HG02970 (cell line): ENCODE data around the gene LYPD8.
"Not testable (repeated sequence)": the region's sequence is repeated elsewhere in the genome, so short reads cannot be mapped to it uniquely, and the experiment has no call there.

Source experiments
- ATAC-seq: cut with Tn5 transposase; IDR thresholded peaks from one replicate; pipeline ENCODE4 v1.9.1; 2021; ENCODE audit warnings: mild to moderate bottlenecking, moderate library complexity, moderate number of reproducible peaks; ENCODE audit not compliant: unreplicated experiment, low FRiP score

The LYPD8 gene, protein sequence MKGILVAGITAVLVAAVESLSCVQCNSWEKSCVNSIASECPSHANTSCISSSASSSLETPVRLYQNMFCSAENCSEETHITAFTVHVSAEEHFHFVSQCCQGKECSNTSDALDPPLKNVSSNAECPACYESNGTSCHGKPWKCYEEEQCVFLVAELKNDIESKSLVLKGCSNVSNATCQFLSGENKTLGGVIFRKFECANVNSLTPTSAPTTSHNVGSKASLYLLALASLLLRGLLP

DNA sequence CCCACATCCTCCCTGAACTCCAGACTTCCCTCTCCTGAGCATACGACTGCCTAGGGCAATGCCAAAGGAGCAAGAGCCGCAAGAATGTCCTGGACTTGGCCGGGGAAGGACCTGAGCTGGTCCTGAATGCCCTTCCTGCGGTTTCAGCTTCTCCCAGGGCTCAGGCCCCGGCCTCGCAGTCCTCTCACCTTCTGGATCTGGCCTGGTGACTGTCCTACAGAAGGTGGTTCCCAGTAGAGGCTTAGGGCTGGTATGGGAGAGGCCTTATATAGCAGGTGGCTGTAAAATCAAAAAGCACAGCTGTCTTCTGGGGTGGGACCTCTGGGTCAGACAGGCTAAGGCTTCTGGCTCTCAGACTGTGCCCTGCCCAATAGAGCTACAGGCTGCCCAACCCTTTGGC, at the start of gene LYPD8:
LYPD8 (minus strand) TSS at position 243 of the 400 bp plus-strand sequence. CDS start 4,678 bp downstream, outside the sequence.
- no peak for ATAC-seq

DNA sequence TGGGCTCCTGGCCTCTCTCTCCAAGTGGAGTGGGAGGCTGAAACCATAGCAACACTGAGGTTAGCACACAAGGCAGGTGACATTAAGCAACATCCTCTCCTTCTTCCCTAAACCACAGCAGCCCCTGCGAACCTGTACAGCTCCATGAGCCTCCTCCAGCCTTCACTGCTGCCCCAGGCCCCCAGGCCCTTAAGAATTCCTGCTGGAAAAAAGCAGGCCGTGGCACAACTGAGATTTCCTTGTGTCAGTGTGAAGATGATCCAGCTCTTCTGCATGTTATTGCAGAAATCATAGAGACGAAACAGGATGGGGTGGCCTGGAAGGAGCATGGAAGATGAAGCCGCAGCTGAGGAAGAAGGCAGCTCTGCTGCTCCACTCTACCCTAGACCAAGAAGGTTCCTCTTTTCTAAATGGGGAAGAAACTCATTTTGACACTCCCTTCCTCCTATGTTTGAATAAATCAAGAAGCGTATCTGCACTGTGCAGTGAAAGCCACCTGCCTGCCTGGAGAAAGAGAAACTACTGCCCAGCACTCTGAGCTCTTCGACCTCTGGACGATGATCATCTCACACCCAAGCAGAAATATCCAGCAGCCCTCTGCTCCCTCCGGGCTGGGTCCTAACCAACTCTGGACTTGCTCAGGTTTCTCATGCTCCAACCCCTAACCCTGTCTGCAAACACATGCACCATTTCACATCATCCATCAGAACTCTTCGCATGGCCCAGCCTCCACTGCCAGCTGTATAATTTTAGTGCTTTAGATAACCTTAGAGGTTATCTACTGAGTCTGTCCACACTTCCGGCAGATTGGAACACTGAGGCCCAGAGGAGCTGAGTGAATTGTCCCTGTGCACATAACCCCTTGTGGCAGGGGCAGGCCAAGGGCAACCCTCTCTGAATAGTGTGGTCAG, 49.5 kb upstream of the LYPD8 start:
- ATAC-seq: peak; percentile 86

DNA sequence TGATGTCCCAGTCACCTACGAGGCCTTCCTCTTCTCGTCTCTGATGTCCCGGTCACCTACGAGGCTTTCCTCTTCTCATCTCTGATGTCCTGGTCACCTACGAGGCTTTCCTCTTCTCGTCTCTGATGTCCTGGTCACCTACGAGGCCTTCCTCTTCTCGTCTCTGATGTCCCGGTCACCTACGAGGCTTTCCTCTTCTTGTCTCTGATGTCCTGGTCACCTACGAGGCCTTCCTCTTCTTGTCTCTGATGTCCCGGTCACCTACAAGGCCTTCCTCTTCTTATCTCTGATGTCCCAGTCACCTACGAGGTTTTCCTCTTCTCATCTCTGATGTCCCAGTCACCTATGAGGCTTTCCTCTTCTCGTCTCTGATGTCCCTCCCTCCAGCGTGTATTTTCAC, 47.9 kb upstream of the LYPD8 start:
- not testable (repeated sequence) for ATAC-seq

DNA sequence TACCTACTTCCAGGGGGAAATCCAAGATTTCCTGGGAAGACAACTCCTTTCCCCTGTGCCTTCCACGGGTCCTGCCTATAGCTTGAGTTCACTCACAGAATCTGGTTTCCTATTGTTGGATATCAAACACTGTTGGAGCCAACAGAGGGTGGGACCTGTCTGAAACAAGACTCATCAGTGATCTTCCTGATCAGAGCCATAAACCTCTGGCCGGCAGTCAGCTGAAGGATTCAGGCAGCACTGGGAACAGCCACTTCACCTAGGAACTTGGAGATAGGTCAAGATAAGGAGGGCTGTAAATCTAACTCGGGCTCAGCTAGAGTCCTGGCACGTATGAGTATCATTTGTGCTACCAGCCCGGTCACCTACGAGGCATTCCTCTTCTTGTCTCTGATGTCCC, 46.9 kb upstream of the LYPD8 start:
- no peak for ATAC-seq

DNA sequence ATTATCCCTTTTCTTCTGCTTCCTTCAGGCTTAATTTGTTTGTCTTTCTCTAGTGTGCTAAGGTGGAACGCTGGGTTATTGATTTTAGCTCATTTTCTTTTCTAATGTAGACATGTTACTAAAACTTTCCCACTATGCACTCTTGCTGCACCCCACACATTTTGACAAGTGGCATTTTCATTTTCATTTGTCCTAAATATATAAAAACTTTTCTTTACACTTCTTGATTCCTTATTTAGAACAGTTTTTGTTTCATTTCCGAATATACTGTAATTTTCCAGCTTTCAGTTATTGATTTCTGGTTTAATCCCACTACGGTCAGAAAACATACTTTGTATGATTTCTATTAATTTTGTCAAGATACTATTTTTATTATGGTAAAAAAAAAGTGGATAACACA, 44.9 kb upstream of the LYPD8 start:
- no peak for ATAC-seq

DNA sequence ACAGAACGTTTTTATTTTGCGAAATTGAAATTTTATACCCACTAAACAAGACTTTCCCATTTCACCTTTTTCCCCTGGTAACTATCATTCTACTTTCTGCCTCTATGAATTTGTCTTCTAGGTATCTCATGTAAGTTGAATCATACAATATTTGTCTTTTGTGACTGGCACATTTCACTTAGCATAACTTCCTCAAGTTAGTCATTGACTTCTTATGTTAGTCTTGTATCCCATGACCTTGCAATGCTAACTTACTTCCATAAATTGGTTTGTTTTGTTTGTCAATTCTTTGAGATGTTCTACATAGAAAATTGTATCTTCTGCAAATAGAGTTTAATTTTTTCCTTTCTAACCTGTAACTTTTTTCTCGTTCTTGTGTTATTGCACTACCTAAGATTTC, 43.2 kb upstream of the LYPD8 start:
- ATAC-seq: no peak

DNA sequence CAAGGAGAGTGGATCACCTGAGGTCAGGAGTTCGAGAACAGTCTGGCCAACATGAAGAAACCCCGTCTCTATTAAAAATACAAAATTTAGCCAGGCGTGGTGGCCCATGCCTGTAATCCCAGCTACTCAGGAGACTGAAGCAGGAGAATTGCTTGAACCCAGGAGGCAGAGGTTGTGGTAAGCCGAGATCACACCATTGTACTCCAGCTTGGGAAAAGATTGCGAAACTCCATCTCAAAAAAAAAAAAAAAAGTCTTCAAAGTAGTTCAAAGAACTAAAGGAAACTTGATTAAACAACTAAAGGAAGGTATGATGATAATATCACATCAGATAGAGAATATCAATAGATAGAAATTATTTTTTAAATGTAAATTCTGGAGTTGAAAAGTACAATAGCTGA, 39.1 kb upstream of the LYPD8 start:
- ATAC-seq: not testable (repeated sequence)

DNA sequence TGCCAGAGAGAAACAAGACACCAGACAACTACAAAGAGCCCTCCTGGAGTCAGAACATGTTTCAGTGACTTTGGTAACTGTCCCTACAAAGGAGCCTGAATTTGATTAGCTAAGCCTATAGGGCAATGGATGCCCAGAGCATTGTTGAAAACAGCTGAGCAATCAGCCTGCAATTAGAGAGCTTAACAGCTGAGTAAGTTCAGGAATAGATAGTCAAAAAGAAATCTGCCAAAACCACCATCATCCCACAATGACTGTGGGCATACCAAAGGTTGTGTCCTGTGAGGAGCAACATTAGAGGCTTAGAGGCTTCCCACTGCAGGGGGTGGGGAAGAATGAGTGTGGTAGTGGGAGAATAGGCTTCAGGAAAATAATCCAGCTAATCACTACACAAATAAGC, 38.0 kb upstream of the LYPD8 start:
- peak; percentile 77 for ATAC-seq

DNA sequence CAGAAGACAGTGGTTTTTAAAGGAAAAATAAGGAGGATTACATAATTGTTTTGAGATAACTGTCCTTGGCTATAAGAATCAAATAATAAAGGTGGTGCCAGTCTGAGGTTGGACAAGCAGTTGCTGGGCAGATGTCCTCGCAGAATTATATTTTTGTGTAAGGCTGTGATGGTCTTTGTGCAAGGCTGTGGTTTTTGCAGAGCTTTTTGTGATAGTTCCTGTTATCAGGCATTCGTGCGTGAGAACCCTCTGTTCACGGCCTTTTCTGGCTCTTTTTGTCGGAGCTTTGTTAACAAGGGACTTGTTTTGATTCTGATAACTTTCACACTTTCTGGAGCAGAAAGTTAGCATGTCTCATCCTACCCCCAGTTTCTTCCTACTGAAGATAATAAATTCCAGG, 36.8 kb upstream of the LYPD8 start:
- no peak for ATAC-seq

DNA sequence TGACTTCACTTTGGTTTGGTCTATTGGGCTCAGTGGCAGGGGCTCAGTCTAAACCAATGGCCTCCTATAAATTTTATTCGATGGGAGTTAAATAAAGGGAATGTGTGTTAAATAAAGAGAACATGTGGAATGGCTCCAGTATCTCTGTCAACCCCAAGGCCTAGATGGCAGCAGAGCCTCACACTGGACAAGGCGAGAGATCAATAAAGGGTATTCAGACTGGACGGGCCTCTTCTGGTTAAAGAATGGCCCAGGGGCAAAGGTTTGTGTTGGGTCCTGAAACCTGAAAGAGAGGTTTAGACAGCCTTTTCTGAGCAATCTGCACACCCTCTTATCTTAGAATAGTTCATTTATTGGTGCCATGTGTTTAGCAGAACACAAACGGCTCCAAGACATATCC, 35.5 kb upstream of the LYPD8 start:
- ATAC-seq: no peak

DNA sequence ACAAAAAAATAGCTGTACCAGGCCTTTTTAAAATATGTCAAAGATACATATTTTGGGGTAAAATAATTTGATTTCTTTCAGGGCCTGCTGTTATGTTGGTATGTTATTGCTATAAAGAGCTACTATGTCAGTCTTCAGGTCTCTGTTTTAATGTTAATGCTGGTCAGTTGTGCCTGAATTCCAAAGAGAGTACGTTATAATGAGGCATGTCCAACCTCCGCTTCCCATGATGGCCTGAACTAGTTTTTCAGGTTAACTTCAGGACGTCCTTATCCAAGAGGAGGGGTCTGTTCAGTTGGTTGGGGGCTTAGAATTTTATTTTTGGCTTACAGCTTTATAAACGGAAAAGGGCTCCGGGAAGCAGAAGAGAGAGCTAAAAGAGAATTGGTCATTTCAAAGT, 34.9 kb upstream of the LYPD8 start:
- ATAC-seq: no peak

DNA sequence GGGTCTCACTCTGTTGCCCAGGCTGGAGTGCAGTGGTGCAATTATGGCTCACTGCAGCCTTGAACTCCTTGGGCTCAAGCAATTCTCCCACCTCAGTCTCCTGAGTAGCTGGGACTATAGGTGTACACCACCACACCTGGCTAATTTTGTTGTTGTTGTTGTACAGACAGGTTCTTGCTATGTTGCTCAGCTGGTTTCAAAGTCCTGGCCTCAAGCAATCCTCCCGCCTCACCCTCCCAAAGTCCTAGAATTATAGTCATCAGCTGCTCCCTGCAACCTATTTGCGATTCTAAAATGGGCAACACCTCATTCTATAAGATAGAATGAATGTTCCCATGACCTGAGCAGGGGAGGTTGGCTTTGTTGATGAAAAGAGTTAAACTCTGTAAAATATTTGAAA, 33.8 kb upstream of the LYPD8 start:
- ATAC-seq: not testable (repeated sequence)

DNA sequence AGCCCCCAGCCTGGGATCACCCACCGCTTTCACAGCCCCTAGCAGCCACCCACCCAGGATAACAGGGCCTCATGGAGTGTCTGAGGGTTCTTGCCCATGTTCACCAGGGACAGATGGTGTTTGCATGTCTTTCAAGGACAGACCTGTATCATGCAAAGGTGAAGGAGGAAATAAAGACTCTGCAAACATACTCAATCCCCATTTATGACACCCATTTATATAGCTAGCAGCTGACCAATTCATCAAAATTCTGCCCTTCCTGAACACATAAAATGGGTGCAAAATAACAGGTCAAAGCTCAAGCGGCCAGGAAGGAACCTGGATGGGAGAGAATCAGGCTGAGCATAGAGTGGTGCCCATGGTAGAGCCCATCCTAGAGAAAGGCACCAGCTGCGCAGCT, 32.8 kb upstream of the LYPD8 start:
- no peak for ATAC-seq

DNA sequence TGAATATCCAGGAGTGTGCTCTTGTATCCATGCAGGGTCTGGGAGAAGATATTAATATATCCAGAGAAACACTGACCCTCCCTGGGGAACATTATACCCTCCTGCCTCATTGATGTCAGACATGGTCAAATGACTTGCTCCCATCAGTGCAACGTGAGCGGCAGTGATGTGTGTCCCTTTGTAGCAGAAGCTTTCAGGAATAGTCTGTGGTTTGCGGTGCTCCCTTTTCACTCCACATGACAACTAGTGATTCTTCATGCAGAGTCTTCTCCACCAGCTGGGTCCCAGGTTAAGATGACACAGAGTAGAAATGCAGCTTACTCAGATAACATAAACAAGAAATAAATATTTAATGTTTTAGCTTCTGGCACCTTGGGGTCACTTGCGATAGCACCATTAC, 31.9 kb upstream of the LYPD8 start:
- ATAC-seq: no peak

DNA sequence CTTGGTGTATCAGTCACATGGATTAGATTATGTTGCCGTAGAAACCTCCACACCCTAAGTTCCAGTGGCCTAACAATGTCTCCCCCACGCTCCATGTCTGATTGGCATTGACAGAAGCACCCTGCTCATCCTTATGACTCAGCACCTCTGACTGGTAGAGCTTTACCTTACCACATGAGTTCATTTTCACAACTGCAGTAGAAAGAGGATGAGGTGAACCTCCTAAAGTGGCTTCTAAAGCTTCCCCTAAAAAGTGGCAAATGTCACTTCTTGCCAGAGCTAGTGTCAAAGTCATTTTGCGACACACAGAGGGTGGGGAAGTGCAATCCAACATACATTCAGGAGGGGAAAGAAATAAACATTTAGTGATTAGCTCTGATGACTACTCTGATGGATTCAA, 30.6 kb upstream of the LYPD8 start:
- ATAC-seq: no peak

DNA sequence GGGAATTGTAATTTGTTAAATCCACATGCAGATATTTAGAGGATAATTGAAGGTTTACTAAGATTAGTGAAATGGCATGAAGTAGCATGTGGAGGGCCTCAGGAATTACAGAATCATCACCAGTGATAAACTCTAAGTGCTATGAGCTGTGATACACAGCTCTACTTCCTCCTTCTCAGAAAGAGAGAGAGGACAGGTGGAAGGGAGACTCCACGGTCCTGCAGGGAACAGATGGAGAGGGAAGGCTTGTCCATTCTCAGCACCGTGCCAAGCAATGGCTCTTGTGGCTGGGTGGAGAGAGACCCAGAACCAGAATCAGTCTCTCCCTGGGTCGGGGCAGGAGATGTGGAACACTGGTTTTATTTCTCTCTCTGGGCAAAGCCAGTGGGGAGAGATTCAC, 27.8 kb upstream of the LYPD8 start:
- ATAC-seq: no peak

DNA sequence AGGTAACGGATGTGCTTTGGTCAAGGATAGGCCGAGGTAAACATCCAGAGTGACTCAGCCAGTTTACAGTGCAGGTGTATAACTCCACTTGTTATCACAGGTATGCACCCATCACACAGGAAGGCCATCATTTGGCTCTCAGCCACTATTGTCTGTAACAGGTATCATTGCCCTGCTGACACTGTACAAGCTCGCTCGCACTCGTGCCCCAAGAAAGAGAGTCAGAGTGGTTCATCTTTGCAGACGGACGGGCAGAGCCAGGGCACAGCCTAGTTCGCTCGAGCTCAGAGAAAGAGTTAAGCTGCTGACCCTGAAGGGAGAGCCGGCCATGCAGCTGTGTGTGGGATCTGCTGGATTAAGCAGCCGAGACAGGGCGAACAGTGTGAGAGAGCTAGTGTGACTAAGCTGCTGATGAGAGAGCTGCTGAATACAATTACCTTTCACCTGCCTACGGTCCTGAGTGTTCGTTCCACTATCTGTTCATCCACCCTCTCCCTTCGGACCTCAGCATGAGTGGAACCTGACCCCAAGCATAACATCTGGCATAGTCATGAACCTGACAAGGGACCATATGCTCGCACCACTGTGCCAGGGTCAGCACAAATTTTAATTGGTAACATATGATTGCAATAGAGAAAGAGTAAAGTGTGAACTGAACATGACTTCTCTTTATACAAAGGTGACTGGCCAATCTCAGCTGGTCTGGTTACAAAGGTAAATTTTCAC, 27.0 kb upstream of the LYPD8 start:
- ATAC-seq: no peak

DNA sequence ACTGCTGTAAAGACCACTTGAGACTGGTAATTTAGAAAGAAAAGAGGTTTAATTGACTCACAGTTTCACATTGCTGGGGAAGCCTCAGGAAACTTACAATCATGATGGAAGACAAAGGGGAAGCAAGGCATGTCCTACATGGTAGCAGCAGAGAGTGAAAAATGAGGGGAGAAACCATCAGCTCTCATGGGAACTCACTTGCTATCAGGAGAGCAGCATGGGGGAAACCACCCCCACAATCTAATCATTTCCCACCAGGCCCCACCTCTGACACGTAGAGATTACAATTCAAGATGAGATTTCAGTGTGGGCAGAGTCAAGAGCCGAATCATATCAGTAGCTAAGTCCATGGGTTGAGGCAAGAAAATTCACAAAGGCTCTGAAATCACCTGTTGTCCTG, 23.8 kb upstream of the LYPD8 start:
- ATAC-seq: no peak

DNA sequence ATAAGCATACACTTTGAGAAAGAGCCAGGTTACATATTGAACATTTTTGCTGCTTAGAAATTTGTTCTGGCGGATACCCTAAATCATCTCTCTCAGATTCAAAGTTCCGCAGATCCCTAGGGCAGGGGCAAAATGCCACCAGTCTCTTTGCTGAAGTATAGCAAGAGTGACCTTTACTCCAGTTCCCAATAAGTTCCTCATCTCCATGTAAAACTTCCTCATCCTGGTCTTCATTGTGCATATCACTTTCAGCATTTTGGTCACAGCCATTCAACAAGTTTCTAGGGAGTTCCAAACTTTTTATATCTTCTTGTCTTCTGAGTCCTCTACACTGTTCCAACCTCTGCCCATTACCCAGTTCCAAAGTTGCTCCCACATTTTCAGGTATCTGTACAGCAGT, 23.3 kb upstream of the LYPD8 start:
- ATAC-seq: no peak

DNA sequence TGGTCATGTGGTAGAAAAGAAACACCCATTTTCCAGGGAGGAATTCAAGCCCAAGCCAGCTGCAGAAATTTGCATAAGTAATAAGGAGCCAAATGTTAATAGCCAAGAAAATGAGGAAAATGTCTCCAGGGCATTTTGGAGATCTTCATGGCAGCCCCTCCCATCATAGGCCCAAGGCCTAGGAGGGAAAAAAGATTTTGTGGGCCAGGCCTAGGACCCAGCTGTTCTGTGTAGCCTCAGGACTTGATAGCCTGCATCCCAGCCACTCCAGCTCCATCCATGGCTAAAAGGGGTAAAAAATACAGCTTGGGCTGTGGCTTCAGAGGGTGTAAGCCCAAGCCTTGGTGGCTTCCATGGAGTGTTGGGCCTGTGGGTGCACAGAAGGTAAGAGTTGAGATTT, 21.4 kb upstream of the LYPD8 start:
- ATAC-seq: no peak

DNA sequence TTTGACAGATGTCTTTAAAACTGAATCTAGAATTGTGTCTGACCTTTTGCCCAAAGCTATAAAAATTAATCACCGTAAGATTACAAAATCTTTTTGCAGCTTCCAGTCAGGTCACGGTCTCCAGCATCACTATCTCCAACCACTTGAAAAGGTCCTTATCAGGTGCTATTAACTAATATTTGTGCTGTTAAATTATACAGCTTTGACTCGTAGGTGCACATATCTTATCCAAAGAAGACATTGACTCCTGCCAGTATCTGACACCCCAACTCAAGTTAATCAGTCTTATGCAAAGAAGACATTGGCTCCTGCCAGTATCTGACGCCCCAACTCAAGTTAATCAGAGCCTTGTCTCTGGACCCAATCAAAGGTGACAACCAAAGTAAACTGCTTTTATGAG, 19.9 kb upstream of the LYPD8 start:
- no peak for ATAC-seq
